GM12878 (cell line): ENCODE measurements around the gene GLP1R. TPM values are rescaled to one million over a fixed set of nuclear protein-coding genes. Genes with fewer than 3 reads are reported as not detected.

Experiments
- BHLHE40 ChIP-seq, 2 experiments: fragments of 450-650 bp in 1 of 2; IDR thresholded peaks; 2 replicates each; pipeline ENCODE4 v1.6.1; 2011 to 2017; ENCODE audit warnings: low read depth in 2 of 2, borderline replicate concordance in 1 of 2, improper control_type of control experiment in 1 of 2, low read length in 1 of 2, mild to moderate bottlenecking in 1 of 2
- CBX5 ChIP-seq: sonication (generic); IDR thresholded peaks from 2 replicates; pipeline ENCODE4 v1.6.1; 2016; ENCODE audit warnings: low read depth, moderate library complexity, mild to moderate bottlenecking, inconsistent platforms
- EED ChIP-seq: sonication (generic); IDR thresholded peaks from 2 replicates; pipeline ENCODE4 v1.6.1; 2016; ENCODE audit warnings: antibody characterized with exemption, low read depth
- FOXM1 ChIP-seq: IDR thresholded peaks from 2 replicates; pipeline ENCODE4 v1.6.1; 2012; ENCODE audit warnings: low read depth, mild to moderate bottlenecking, inconsistent platforms, low read length, moderate library complexity
- HDAC2 ChIP-seq: fragments of 200-600 bp; sonication (generic); IDR thresholded peaks from 2 replicates; pipeline ENCODE4 v1.6.1; 2017
- IKZF2 ChIP-seq, 2 experiments: fragments of 450-650 bp; IDR thresholded peaks; 2 replicates each; pipeline ENCODE4 v1.6.1; 2017; ENCODE audit warnings: mild to moderate bottlenecking in 2 of 2, moderate library complexity in 2 of 2
- IRF4 ChIP-seq: IDR thresholded peaks from 2 replicates; pipeline ENCODE4 v1.6.1; 2011; ENCODE audit warnings: low read depth, low read length
- MEF2B ChIP-seq: fragments of 450-650 bp; IDR thresholded peaks from 2 replicates; pipeline ENCODE4 v1.6.1; 2018; ENCODE audit warnings: mild to moderate bottlenecking, moderate library complexity; ENCODE audit not compliant: partially characterized antibody, poor library complexity, severe bottlenecking
- MTA2 ChIP-seq: fragments of 450-650 bp; IDR thresholded peaks from 2 replicates; pipeline ENCODE4 v1.6.1; 2016; ENCODE audit warnings: low read depth, mild to moderate bottlenecking, moderate library complexity
- MYC ChIP-seq: IDR thresholded peaks from 2 replicates; pipeline ENCODE4 v1.6.1; 2011; ENCODE audit warnings: mild to moderate bottlenecking, low read length, moderate library complexity, inconsistent platforms; ENCODE audit not compliant: insufficient read depth, insufficient replicate concordance, insufficient read length, severe bottlenecking
- POLR2AphosphoS5 ChIP-seq: IDR thresholded peaks from 2 replicates; pipeline ENCODE4 v1.6.1; 2011; ENCODE audit warnings: mild to moderate bottlenecking, low read length, inconsistent platforms
- RAD21 ChIP-seq: IDR thresholded peaks from 2 replicates; pipeline ENCODE4 v1.6.1; 2011; ENCODE audit warnings: mild to moderate bottlenecking, low read depth, low read length, moderate library complexity; ENCODE audit not compliant: insufficient read depth
- RBBP5 ChIP-seq: fragments of 200-600 bp; sonication (generic); conservative IDR thresholded peaks from 2 replicates; pipeline ENCODE4 v1.6.1; 2016
- SREBF1 ChIP-seq: IDR thresholded peaks from 2 replicates; pipeline ENCODE4 v1.6.1; 2012; ENCODE audit warnings: mild to moderate bottlenecking, low read length
- TARDBP ChIP-seq: IDR thresholded peaks from 2 replicates; pipeline ENCODE4 v1.6.1; 2016; ENCODE audit warnings: borderline replicate concordance
- polyA plus RNA-seq, 11 experiments: library from polyadenylated mRNA; depleted of rRNA in 4 of 11; unstranded in 6 of 11; stranded (reverse) in 5 of 11; fragments of >200 nt; fragmentation: Nextera tagmentation in 4 of 11; fragmentation: Illumina TruSeq in 1 of 11; extraction: Ambion mirVana in 4 of 11; extraction: Trizol in 1 of 11; gene quantifications; 1 replicate in 1 of 11; 2 replicates in 10 of 11; pipeline versions ENCODE4 v1.2.1 to v1.2.3, GENCODE V29; 2011 to 2016; ENCODE audit warnings: inconsistent platforms in 2 of 11, missing spikeins in 2 of 11, low read depth in 1 of 11
- total RNA-seq, 4 experiments: library from RNA; depleted of rRNA in 3 of 4; stranded (reverse); fragments of >200 nt in 3 of 4; fragmentation: Illumina TruSeq in 1 of 4; extraction: Trizol in 1 of 4; gene quantifications; 2 replicates each; pipeline versions ENCODE4 v1.2.1 to v1.2.3, GENCODE V29; 2013 to 2021
- TF ChIP-seq, protein P1 (sequence below): IDR thresholded peaks from 2 replicates; pipeline ENCODE4 v1.6.1; 2012; ENCODE audit warnings: low read depth, low read length, improper control_type of control experiment

Gene GLP1R
- total and polyA plus RNA-seq, 10 of the 15 experiments (the other 5 are each of a cell fraction or from before 2014, with no cell fraction given) = 0.01 TPM; not detected in 9

DNA sequence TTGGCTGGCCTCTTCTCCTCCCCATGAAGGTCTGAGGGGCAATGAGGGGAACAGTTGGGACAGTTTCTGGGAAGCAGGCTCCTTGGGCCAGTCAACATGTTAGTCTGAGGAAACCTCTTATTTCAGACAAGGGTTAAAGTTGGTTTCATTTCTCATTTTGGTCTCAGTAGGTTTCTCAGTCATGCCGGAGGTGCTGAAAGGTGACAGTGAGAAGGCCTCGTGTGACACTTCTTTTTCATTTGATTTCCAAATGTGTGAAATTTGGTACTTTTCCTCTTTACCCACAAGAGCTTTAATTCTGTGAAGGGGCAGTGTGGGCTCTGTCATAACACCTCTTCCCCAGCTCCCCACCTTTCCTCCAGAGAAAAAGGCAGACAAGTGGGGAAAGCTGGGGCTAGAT lies 7.5 kb upstream of the GLP1R start (continued):
- TF ChIP-seq MYC (no peak), HDAC2 (no peak), IRF4 (no peak), SREBF1 (no peak), BHLHE40 (IDR thresholded peaks at IDR 0.05; ENCODE audit: borderline replicate concordance in 1 of 2, low read depth in 2 of 2, low read length in 1 of 2) (peak in 1 of 2 experiments; percentile 17; a peak in 1 of 4 replicates), TARDBP (no peak), MTA2 (0 out of 2 replicates have a peak, but pooled peaks have one; percentile 11), RAD21 (no peak), RBBP5 (no peak), MEF2B (no peak), POLR2AphosphoS5 (no peak), IKZF2 (IDR thresholded peaks at IDR 0.05) (peak in 1 of 2 experiments; percentile 17; a peak in 1 of 4 replicates), FOXM1 (no peak), EED (no peak), CBX5 (no peak)
- TF ChIP-seq, protein P1, sequence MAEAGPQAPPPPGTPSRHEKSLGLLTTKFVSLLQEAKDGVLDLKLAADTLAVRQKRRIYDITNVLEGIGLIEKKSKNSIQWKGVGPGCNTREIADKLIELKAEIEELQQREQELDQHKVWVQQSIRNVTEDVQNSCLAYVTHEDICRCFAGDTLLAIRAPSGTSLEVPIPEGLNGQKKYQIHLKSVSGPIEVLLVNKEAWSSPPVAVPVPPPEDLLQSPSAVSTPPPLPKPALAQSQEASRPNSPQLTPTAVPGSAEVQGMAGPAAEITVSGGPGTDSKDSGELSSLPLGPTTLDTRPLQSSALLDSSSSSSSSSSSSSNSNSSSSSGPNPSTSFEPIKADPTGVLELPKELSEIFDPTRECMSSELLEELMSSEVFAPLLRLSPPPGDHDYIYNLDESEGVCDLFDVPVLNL = no peak
